DLD1 (cell line): ENCODE data around the gene DPP8.
"Not testable (repeated sequence)": the region's sequence is repeated elsewhere in the genome, so short reads cannot be mapped to it uniquely, and the experiment has no call there.

Experiments
- in situ Hi-C: cut with HindIII; loops from 2 replicates; pipeline ENCODE4 v1.10.0; 2017; ENCODE audit warnings: low sequenced_read_pairs

Gene DPP8

DNA sequence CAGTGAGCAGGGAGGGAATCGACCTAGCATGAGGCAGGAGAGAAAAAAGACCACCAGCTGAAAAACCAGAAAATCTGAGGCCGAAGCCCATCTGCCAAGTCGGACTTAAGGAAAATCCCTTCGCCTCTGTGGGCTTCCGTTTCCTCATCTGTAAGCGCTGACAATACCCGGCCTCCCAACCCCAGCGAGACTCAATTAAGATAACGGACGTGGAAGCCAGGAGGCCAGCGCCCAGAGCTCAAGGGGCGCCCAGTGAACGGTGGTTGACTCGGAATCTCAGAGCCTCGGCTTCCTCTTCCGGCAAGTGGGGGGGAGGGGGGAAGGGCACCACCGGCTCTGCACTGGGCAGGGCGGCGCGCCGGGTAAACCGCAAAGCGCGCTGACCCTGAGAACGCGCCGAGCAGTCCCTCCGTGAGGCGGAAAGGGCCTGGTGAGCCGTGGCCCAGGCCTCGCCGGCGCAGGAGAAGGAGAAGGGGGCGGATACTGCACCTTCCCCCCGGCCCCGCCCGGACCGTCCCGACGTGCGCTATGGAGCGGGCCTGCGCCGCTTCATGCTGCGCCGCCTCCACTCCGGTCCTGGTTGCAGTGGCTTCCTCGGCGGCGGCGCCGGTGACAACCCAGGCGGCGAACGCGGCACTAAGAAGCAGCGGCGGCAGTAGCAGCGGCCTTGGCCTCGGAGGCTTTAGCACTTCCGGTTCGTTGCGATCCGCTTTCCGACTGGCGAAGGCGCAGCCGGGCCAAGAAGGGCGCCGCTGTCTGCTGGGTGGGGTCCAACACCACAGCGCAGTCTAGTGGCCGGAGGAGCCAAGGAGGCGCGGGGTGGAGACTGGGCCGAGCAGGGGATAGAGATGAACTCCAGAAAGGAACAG is at the start of gene DPP8:
Gene DPP8, minus strand, starts transcription at position 693 of the 869 bp plus-strand sequence. CDS start 5,136 bp downstream, outside the sequence.
- in situ Hi-C loops = no loop called here

DNA sequence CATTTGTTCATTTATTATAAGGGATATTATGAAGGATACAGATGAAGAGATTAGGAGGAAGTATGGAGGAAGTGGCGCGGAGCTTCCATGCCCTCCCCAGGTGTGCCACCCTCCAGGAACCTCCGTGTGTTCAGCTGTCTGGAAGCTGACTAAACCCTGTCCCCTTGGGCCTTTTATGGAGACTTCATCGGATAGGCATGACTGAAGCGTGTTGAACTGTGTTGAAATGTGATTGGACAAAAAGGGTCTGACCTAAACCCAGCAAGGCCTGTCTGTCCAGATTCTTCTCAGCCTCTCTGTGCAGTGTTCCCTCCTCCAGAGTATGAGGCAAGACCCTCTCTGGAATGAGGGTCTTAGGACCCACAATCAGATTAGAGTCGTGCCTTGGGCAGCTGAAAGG is 44.4 kb upstream of the DPP8 start:
- in situ Hi-C loops = no loop called here

DNA sequence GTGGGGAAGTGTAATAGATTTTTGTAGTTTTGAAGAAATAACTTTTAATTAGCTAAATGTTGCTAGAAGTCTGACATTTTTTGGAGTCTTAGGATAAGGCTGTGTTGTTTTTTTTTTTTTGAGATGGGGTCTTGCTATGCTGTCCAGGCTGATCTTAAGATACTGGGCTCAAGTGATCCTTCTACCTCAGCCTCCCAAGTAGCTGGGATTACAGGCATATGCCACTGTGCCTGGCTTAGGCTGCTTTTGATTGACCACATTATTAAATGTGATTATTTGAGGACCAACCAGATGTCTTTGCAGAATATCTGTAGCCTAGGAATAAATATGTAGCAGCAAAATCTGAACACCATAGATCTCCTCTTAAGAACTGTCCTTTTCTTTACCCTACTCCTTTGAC is 42.5 kb upstream of the DPP8 start:
- in situ Hi-C loops = no loop called here

DNA sequence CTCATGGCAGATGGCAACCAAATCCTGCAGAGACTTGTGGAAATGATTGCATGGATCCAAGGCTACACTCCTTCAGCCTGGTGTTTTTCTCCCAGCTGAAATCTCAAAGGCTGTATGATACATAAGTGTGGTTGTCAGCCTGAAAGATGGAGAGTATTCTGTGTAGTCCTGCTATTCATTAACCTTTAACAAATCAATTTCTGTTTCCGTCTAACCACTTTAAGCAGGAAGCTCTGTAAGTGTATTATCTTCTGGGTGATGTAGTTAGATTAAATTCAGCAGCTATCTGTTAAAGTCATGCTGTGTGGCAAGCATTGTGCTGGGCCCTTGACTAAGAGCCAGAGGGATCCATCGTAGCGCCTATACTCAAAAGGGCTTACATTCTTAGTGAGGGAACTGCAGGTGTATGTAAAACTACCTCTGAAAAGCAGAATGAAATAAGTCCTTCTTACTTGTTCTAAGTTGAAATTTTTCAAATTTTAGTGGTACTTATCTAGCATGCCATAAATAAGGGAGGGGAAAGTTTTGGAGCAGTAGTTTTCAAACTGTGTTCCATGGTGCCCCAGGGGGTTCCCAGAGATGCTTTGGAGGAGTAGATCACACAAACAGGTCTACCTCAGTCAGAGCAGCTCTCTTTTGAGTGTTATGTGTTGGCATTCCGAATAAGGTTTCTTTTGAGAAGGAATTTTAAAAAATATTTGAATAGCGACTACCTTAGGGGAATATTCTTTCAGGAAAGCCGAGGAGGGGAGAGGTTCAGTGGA is 41.7 kb upstream of the DPP8 start:
- in situ Hi-C loops = no loop called here

DNA sequence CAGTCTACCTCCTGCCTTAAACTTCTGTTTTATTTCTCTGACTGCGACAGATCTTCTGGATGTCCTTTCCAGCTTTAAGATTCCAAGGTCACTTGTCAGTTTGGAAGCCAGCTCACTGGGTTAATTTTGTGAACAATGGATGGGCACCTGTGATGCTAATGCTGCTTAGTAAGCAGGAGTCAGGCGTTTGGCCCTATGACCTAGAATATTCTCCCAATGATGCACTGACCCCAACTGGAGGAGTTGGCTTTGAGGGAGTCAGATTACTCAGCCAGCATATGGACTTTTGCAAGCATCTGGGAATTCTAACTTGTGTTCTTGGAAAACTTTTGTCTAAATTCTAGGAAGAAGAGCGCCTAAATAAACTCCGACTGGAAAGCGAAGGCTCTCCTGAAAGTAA is 40.8 kb upstream of the DPP8 start:
- in situ Hi-C loops = no loop called here

DNA sequence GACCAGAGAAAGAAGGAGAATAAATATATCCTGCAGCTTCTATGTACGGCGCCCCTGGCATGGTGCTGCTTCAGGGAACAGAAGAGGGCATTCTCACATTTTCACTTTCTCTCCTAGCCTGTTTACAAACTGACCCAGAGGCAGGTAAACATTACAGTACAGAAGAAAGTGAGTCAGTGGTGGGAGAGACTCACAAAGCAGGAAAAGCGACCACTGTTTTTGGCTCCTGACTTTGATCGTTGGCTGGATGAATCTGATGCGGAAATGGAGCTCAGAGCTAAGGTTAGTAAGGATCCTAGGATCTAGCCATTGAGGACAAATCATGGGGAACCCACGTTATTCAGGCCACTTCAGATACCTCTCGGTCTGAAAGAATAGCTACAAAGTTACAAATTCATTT is 39.1 kb upstream of the DPP8 start:
- in situ Hi-C loops = no loop called here

DNA sequence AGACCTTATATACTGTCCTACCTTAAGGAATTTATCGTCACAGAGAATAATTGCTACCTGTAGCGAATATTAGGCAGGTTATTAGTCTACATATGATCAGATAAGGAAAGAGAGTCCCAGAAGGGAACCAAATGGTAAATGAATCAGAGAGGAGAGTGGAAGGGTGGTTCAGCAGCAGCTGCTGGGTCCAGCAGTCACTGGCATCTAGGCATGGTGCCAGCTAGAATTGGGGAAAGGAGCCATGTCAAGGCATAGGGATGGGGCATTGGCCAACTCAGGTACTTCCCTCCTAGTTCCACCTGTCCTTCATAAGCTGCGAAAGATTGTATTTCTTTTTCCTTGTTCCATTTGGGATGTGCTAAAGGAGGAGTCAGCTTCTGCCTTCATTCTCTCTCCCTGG is 36.2 kb upstream of the DPP8 start:
- in situ Hi-C loops = no loop called here

DNA sequence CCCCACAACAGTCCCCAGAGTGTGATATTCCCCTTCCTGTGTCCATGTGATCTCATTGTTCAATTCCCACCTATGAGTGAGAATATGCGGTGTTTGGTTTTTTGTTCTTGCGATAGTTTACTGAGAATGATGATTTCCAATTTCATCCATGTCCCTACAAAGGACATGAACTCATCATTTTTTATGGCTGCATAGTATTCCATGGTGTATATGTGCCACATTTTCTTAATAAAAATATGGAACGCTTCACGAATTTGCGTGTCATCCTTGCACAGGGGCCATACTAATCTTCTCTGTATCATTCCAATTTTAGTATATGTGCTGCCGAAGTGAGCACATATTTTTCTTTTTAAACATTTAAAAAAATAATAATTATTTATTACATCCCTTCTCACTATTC is 35.4 kb upstream of the DPP8 start:
- in situ Hi-C loops = not testable (repeated sequence)

DNA sequence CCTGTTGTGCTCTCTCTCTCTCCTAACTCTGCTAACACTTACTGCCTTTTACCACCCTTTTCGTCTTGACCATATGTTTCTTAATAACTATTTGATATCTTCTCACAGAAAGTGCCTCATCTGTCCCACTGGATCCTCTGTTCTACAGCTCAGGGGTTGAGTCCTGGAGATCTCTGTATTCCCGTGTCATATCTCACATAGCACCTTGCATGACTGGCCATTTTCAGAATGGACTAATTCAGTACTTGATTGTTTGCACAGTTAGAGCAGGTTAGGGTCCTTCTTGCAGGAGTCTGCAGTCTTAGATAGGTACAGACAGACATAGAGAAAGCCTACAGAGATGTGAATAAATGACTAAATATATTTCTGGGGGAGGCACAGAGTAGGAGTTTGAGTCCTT is 33.7 kb upstream of the DPP8 start:
- in situ Hi-C loops = no loop called here

DNA sequence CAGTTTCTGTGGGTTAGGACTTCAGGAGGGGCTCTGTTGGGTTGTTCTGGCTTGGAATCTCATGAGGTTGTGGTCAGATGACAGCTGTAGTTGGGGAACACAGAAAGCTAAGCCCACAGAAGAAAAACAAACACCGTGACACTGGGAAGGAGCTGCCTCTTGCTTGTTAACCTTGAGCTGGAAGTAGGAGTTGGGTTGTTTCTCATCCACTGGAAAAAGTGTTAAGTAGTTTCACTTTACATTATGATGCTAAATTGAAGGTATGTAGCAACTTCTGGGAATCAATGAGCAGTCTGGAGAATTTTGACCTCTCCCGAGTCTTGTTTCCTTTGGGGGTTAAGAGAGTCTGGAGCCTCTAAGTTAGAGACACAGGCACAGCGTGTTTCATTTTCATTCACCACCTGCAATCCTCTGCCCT is 33.2 kb upstream of the DPP8 start:
- in situ Hi-C loops = no loop called here

DNA sequence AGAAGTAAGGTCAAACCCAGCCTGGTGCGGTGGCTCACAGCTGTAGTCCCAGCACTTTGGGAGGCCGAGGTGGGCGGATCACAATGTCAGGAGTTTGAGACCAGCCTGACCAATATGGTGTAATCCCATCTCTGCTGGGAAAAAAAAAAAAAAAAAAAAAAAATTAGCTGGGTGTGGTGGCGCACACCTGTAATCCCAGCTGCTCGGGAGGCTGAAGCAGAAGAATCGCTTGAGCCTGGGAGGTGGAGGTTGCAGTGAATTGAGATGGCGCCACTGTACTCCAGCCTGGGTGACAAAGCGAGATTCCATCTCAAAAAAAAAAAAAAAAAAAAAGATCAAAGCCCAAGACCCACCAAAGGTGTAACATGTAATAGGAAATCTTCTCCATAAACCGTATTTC is 31.8 kb upstream of the DPP8 start:
- in situ Hi-C loops = not testable (repeated sequence)

DNA sequence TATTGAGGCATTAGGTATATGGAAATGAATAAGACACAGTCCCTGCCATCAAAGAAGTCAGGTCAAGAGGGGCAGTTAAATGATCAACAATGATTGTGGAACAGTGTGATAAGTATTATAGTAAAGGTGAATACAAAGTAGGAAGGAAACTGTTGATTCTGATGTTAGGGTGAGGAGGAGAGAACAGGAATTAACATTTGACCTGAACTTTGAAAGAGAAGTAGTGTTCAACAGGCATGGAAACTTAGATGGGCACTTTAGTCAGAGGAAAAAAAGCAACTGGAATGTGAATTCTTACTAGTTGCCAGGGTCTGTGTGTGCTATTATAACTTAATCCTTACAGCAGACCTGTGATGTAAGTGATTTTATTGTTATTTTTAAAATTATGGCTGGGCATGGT is 30.4 kb upstream of the DPP8 start:
- in situ Hi-C loops = no loop called here

DNA sequence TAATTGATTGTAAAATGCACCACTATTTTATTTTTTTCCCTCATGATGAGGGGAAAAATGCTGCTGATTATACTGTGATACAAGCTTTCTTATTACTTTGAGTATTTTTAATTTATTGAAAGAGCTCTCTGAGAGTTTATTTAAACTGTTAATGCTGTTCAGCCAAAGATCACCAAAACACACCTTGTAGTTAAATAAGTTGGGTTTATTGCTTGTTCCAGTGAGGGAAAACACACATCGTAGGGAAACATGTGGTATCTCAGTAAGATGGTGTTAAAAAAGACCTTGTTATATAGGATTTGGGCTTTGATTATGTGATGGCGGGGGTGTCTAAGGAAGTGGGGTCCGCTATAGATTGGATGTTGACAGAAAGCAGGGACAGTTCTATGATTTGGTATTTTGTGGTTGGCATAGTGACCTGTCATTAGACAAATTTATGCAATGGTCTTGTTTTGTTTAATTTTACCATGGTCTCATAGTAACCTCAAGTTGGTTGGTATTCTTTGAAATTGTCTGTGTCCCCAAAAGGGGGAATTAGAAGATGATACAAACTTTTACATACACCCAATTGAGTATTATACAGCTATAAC is 23.8 kb upstream of the DPP8 start:
- in situ Hi-C loops = no loop called here

DNA sequence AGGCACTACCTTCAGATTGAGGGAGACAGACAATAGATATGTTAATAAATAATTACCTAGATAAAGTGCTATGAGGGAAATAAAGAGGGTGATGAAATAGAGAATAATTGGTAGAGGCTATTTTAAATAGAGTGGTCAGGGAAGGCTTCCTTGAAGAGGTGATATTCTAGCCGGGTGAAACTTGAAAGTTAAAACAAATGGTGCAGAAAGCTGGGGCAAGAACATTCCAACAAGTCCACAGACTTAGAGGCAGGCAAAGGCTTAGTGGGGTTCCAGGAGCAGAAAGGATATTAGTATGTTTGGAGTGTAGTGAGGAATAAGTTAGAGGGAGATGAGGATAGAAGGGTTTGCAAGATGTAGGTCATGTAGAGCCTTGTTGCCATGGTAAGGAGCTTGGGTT is 22.8 kb upstream of the DPP8 start:
- in situ Hi-C loops = no loop called here

DNA sequence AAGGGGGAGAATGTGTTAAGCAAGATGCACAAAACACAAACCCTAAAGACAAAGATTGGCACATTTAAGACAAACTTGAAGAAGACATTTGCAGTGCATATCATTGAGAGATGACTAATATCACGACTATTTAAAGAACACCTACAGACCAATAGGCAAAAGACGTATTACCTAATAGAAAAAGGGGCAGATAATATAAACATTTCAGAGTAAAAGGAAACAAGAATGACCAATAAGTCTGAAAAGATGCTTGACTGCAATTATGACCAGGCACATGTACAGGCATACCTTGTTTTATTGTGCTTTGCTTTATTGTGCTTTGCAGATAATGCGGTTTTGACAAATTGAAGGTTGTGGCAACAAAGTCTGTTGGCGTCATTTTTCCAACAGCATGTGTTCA is 17.7 kb upstream of the DPP8 start:
- in situ Hi-C loops = no loop called here

DNA sequence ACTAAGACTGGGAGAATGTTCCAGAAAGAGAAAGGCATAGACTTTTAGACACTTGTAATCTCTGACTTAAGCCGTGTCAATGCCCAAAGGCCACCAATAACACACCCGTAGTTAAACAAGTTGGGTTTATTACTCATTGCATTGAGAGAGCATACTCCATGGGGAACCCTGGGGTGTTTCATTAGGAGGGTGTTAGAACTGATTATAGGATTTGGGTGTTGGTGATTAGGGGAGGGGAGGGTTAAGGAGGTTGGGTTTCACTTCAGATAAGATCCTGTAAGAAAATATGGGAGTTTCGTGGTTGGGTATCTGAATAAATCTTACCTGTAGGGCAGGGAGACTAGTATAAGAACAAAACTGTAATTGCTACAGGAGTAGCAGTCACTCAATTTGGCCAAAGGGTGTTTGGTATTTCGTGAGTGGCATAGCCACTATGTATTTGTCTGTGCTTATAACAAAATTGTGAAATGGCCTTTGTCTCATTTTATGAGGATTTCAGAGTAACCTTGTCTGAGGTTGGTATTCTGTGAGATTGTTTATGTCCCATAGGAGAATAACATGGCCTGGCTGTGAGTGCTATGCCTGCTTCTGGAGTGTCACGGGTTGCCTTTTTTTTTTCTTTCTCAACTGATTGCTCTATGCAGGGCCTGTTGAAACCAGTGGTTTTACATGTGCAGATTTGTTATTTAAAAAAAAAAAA is 15.7 kb upstream of the DPP8 start:
- in situ Hi-C loops = no loop called here

DNA sequence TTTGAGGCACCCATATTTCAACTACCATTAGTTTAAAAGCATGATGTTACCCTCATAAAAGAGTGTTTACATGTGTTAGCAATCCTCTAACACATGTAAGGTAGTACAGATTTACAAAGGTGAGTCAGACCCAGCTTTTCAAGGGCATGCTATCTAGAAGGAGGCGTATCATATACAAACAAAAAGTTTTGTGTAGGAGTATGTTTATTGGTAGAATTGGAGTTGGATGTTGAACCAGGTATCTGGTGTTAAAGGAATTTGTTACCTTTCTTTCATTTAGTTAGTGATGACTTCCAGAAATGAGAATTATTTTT is 15.2 kb upstream of the DPP8 start:
- in situ Hi-C loops = no loop called here

DNA sequence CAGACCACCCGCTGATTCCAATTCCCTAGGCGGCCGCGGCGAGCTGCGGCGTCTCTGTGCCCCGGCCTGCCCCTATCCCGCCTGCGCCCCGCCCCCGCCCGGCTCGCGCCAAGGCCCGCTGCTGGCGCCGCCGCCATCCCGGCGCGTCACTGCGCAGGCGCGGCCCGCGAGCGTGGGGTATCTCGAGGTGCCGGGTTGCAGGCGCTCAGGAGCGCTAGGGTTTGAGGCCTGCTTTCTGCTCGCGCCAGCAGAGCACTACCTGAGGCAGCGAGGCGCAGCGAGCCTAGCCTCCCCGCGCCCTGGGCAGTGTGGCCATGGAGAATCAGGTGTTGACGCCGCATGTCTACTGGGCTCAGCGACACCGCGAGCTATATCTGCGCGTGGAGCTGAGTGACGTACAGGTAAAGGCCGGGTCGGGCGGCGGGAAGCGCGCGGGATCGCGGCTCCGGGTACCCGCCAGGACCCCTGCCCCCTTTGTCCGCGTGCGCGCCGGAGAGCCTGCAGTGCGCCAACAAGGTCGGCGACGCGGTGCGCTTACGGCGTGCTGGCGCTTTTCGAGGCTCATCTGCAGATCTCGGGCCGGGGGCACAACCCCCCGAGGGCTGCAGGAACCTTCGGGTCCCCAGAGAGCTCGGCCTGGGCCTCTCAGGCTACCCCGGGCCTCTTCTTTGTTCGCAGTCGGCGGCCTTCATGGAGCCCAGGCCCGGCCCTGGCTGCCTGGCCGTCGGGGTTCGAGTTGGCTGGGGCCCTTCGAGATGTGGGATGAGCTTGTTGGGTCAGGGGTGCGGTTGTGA is 13.0 kb upstream of the DPP8 start, which contains the start of gene HACD3:
Gene HACD3, plus strand, starts transcription at position 146 of the 794 bp plus-strand sequence. Its CDS starts 169 bp downstream, at position 315.
- in situ Hi-C loops = no loop called here

DNA sequence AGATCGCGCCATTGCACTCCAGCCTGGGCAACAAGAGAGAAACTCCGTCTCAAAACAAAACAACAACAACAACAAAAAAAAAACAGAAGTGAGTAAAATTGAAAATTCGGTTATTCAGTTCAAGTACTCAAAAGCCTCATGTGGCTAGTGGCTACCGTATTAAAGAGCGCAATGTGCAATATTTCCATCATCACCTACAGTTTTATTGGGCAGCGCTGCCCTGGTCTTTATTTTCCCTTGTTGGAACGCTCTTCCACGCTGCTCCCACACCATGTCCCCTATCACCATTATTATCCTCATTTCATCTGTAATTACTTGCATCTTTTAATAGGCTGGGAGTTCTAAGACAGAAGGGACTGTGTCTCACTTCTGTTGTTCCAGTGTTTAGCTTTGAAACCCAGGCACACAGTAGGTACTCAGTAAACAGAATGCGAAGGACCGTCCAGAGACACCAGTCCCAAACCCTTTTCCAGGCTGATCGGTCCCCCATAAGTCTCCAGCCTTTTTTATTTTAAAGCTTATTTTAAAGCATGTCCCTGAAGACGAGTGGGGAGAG is 12.4 kb upstream of the DPP8 start:
- in situ Hi-C loops = no loop called here

DNA sequence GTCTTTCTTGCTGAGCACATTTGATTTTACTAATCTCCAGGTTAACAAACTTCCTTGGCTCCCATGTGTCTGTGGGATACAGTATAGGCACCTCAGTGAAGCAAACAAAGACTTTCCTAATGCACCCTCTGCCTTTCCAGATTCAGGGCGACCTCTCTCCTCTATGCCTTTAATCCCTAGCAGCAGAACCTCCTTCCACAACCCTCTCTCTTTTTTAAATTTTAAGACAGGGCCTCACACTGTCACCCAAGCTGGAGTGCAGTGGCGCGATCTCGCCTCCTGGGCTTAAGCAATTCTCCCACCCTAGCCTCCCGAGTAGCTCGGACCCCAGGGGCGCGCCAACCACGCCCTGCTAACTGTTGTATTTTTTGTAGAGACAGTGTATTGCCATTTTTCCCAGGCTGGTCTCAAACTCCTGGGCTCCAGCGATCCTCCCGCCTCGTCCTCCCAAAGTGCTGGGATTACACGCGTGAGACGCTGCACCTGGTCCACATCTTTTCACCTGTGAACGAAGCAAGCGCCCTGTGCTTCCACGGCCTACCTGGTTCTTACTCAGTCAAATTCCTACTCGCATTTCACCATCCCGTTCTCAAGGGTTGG is 11.1 kb upstream of the DPP8 start:
- in situ Hi-C loops = no loop called here
